AG08395 (cell line): Measurements from ENCODE around the gene GPC5.

ENCODE experiments used
- DNase-seq: peaks from one replicate; pipeline ENCODE4 v3.0.0; 2012; ENCODE audit warnings: mixed read lengths, low spot score

Gene GPC5

GRCh38 chr13:91965511-91965910 is 567.1 kb downstream of the GPC5 start:
- no peak for DNase-seq

DNA sequence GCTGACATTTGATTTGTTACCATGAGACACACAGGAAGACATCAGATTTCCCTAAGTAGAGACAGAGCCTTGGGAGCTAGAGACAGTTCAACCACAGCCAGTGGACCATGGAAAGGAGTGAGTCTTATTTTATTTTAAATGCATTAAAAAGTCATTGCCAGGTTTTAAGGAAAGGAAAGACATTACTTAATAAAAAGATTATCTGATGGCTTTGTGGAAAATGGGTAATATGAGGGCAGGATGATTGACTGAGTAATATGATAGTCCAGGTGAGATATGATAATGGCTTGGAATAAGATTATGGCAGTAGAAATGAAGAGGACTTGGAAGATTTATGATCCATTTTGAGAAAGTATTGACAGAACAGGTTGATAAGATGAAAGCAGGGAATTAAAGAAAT is 580.1 kb downstream of the GPC5 start:
- no peak for DNase-seq

DNA sequence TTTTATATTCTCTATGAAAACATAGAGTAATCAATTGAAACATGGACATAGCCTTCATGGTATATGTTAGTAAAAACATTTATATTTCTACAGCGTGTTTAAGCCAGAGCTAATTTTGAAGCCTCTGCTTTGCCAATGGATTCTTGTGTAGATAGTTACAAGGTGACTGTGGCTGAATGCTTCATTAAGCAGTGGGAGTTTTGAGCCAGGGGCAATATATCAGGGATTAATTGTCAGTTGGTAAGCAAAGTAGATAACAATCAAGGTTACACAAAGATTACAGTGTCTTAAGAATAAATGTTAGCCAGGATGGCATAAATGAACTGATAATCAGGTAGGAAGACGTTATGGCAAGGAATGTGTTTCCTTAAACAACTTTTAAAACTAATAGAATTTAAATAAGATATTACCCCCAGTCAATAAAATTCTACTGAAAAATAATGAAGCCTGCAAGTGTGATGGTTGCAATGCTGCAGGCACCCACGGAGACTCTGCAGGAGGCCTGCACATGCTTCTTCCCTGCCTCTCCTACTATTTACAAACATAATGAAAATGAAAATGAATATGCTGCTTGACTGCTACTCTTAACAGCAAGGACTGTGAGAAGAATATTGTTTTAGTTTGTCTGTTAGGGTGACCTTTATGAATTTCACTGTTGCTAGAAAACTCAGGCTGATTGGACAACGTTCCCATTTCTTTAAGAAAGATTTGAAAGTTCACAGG is 588.5 kb downstream of the GPC5 start:
- DNase-seq: no peak

GRCh38 chr13:91988331-91988730 is 589.9 kb downstream of the GPC5 start:
- DNase-seq: no peak

GRCh38 chr13:92012787-92013186 is 614.4 kb downstream of the GPC5 start:
- no peak for DNase-seq

DNA sequence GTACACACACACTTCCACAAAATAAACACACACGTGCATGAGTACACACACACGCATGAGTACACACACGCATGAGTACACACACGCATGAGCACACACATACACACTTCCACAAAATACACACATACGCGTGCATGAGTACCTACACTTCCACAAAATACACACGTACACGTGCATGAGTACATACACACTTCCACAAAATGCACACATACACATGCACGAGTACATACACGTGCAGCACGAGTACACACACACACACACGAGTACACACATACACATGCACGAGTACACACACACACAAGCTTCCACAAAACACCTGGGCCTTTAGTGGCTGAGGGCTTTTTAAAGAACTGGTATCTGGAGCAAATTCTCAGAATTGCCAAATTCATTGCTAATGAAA is 619.3 kb downstream of the GPC5 start:
- DNase-seq: no peak

GRCh38 chr13:92028695-92029094 is 630.3 kb downstream of the GPC5 start:
- DNase-seq: no peak

- no peak for DNase-seq
Measured at GRCh38 chr13:92029641-92030040, 631.2 kb downstream of the GPC5 start.

DNA sequence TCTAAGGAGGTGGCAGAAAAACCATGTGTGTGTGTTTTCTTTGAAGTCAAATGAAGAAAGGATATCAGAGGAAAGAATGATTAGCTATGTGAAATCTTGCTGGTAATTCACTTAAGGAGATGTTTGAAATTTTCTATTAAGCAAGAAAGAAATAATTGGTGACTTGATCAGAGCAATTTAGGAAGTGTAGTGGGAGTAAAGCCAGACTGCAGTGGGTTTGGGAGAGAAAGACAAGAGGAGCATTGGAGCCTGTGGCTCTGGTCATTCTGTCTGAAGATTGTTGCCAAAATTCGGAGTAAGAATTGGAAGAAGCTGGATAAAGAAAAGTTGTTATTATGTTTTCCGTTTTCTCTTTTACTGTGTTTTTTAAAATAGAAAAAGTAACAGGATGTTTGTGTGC is 640.5 kb downstream of the GPC5 start:
- DNase-seq: no peak

- no peak for DNase-seq
Measured at GRCh38 chr13:92042522-92042921, 644.1 kb downstream of the GPC5 start.

DNA sequence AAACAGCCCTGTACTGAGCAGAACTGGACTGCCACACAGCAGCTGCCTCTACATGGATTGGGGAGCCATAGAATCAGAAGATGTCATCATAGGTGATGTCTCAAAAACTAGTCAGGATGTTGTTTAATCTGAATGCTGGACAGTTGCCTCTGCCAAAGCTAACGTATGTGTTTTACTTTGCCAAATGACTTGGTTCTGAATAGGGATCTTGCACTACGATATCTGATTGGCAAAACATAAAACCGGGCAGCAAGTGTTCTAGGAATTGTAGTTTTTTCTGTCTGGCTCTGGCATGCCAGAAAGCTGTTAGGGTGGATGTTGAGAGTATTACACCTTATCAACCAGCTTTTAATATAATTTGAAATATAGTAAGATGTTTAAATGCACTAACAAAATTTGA is 645.9 kb downstream of the GPC5 start:
- DNase-seq: no peak

DNA sequence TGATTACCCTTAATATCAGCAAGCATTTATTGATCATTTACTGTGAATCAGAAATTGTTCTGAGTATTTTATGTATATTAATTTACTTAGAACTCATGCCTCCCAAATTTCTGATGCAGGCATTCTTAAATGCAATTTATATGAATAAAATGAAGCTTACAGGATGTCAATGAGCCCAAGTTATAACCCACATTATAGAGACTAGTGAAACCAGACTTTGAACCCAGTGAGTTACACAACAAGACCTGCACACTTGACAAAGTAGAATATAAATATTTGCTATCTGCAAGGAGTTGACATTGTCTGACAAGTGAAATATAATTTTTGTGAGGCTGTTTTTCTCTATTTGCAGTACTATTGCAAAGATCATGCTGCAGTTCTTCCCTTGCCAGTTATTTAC is 656.0 kb downstream of the GPC5 start:
- DNase-seq: no peak

GRCh38 chr13:92074658-92075057 is 676.2 kb downstream of the GPC5 start:
- DNase-seq: no peak

DNA sequence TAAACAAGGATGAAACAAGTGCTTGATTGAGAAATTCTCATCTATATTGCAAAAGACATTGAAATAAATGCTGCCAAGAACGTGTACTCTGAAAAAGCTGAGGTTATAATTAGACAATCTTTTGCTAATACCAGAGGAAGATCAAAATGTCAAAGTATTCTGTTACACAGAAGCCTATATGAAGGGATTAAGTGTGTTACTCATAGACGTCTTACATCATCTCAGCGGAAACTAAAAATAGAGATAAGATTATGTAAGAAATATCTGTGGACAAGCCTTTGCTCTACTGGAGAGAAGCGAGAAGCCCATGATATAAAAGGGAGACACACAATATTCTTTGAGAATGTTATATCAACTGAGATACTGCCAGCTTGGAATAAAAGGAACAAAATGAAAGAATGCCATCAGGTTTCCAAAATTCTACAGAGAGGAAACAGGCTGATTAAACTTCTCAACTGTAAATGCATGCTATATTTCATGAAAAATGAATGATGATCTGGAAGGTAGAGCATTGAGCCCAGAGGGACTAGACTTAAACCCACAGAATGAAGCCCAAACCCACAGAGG is 699.0 kb downstream of the GPC5 start:
- no peak for DNase-seq

GRCh38 chr13:92101801-92102200 is 703.4 kb downstream of the GPC5 start:
- DNase-seq: no peak

- DNase-seq: no peak
Measured at GRCh38 chr13:92103689-92104153, 705.3 kb downstream of the GPC5 start.

- DNase-seq: no peak
Measured at GRCh38 chr13:92122186-92122853, 723.9 kb downstream of the GPC5 start.

- DNase-seq: no peak
Measured at GRCh38 chr13:92126399-92126798, 728.0 kb downstream of the GPC5 start.

GRCh38 chr13:92135509-92135908 is 737.1 kb downstream of the GPC5 start:
- DNase-seq: no peak

DNA sequence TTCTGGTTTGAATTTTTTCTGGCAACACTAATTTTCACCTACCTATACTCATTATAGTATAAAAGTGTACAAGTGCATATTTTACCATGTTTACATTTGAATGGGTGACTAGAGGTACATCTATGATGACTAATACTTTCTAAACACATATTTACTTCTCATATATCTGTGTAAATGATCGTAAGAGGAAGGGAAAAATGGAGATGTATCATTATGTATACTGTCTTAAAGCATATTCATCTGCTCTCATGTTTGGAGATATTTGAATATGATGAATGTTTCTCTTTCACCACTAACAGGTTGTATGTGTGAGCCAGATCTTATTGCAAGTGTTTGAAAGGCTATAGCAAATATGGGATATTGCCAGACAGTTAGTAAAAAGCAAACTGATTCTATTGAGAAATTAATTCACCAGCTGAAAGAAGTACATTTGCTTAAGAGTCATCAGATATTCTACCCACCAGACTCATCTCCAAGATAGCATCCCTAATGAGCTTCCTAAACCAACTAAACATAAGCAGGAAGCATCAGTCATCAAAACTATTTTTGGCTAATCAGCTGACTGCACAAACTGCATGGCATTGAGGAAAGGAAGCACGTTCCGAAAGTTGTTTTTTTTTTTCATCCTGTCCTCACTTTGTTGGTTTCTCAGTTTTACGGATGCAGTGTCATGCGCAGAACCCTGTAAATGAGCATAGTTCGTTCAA is 738.2 kb downstream of the GPC5 start:
- no peak for DNase-seq

- no peak for DNase-seq
Measured at GRCh38 chr13:92137520-92137919, 739.1 kb downstream of the GPC5 start.

DNA sequence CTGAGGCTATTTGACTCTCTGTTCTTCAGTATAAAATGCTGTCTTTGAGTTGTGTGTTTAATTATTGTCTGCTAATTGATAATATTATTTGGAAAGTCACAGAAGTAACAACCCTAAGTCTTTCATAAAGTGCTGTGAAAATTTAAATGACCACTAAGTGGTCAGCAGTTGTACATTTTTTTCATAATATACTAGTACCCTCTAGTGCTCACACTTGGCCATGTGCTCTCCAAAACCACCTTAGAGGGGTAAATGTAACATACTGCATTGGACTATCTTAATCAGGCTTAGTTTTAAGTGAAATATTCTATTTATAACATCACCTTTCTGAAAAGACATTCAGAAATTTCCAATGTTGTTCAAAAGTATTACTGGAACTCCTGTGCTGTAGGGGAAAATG is 745.3 kb downstream of the GPC5 start:
- no peak for DNase-seq

GRCh38 chr13:92150606-92151005 is 752.2 kb downstream of the GPC5 start:
- no peak for DNase-seq
